HPDE6-E6E7 (cell line): Measurements from ENCODE around the gene CSTB.

Experiments used
- DNase-seq: peaks from one replicate; pipeline ENCODE4 v3.0.0; 2011; ENCODE audit warnings: missing footprints; ENCODE audit errors: extremely low spot score

Gene CSTB

GRCh38 chr21:43749651-43750262, 26.4 kb downstream of the CSTB start:
- DNase-seq: no peak

GRCh38 chr21:43748622-43749021, 27.5 kb downstream of the CSTB start:
- DNase-seq: no peak

GRCh38 chr21:43745772-43746517, 30.2 kb downstream of the CSTB start:
- DNase-seq: no peak

GRCh38 chr21:43744725-43745124, 31.4 kb downstream of the CSTB start:
- DNase-seq: no peak

- DNase-seq: no peak
Observed at GRCh38 chr21:43743947-43744346, 32.2 kb downstream of the CSTB start.

GRCh38 chr21:43741423-43742096, 34.5 kb downstream of the CSTB start:
- no peak for DNase-seq

- peak; percentile 77 for DNase-seq
Observed at GRCh38 chr21:43740497-43741156, 35.5 kb downstream of the CSTB start.

- DNase-seq: no peak
Observed at GRCh38 chr21:43739621-43740435, 36.3 kb downstream of the CSTB start.

GRCh38 chr21:43737158-43737950, 38.8 kb downstream of the CSTB start:
- no peak for DNase-seq

GRCh38 chr21:43736224-43736883, 39.8 kb downstream of the CSTB start:
- DNase-seq: no peak

GRCh38 chr21:43735236-43736091, 40.6 kb downstream of the CSTB start:
- DNase-seq: no peak

- DNase-seq: no peak
Observed at GRCh38 chr21:43734928-43735229, 41.2 kb downstream of the CSTB start.

- no peak for DNase-seq
Observed at GRCh38 chr21:43734131-43734927, 41.8 kb downstream of the CSTB start.

GRCh38 chr21:43733529-43734071, 42.5 kb downstream of the CSTB start:
- DNase-seq: no peak

GRCh38 chr21:43733060-43733459, 43.0 kb downstream of the CSTB start:
- DNase-seq: no peak

- DNase-seq: no peak
Observed at GRCh38 chr21:43731891-43732711, 44.0 kb downstream of the CSTB start.

GRCh38 chr21:43731476-43731875, 44.6 kb downstream of the CSTB start:
- DNase-seq: no peak
